Stimulated activated CD4-positive, alpha-beta T cell treated with anti-CD3 and anti-CD28 coated beads, Interleukin-12 subunit alpha, Interleukin-12 subunit beta, amount 100 ng/mL, for 24 hours (primary cell): ENCODE results near the gene MAU2.

Source experiments
- DNase-seq, 2 experiments: peaks; one replicate each; pipeline ENCODE4 v3.0.0-alpha.2; 2020; ENCODE audit warnings: low read depth in 2 of 2

The MAU2 gene

GRCh38 chr19:19320361-19321140 is at the start of gene MAU2, which contains the start of gene SUGP1:
MAU2 (plus strand) TSS chr19:19320829; CDS start chr19:19320860, 31 bp downstream.
SUGP1 (minus strand) TSS chr19:19320509; CDS start chr19:19320496, 13 bp downstream.
- DNase-seq, result peak; percentile 84 to 85

GRCh38 chr19:19271828-19272599 is 48.6 kb upstream of the MAU2 start:
- DNase-seq, result no peak

- DNase-seq, result no peak
These were observed 46.5 kb upstream of the MAU2 start for GRCh38 chr19:19274146-19274545.

GRCh38 chr19:19274716-19275565 is 45.7 kb upstream of the MAU2 start:
- no peak for DNase-seq

GRCh38 chr19:19276386-19276785 is 44.2 kb upstream of the MAU2 start:
- DNase-seq, result no peak

- no peak for DNase-seq
These were observed 43.8 kb upstream of the MAU2 start for GRCh38 chr19:19276851-19277250.

GRCh38 chr19:19278315-19278714 is 42.3 kb upstream of the MAU2 start:
- DNase-seq, result no peak

- DNase-seq, result no peak
These were observed 41.5 kb upstream of the MAU2 start for GRCh38 chr19:19279062-19279612.

- no peak for DNase-seq
These were observed 40.8 kb upstream of the MAU2 start for GRCh38 chr19:19279853-19280252.

GRCh38 chr19:19280561-19280960 is 40.1 kb upstream of the MAU2 start:
- no peak for DNase-seq

- DNase-seq, result no peak
These were observed 34.9 kb upstream of the MAU2 start for GRCh38 chr19:19285686-19286085.

- no peak for DNase-seq
These were observed 28.0 kb upstream of the MAU2 start for GRCh38 chr19:19292607-19293006.

- DNase-seq, result no peak
These were observed 25.7 kb upstream of the MAU2 start for GRCh38 chr19:19294914-19295313.

GRCh38 chr19:19296953-19297689 is 23.5 kb upstream of the MAU2 start:
- DNase-seq, result no peak

GRCh38 chr19:19297759-19298158 is 22.9 kb upstream of the MAU2 start:
- no peak for DNase-seq

GRCh38 chr19:19300613-19301012 is 20.0 kb upstream of the MAU2 start:
- no peak for DNase-seq

- DNase-seq, result no peak
These were observed 17.2 kb upstream of the MAU2 start for GRCh38 chr19:19303411-19303810.

GRCh38 chr19:19304186-19304965 is 16.3 kb upstream of the MAU2 start:
- DNase-seq, result no peak

GRCh38 chr19:19305066-19305465 is 15.6 kb upstream of the MAU2 start:
- no peak for DNase-seq

GRCh38 chr19:19305696-19306095 is 14.9 kb upstream of the MAU2 start:
- no peak for DNase-seq
